HG02884 (cell line): Measurements from ENCODE around the gene RNF130.

Source experiments
- ATAC-seq: cut with Tn5 transposase; IDR thresholded peaks from one replicate; pipeline ENCODE4 v1.9.1; 2021; ENCODE audit warnings: mild to moderate bottlenecking, moderate library complexity; ENCODE audit not compliant: unreplicated experiment

RNF130 gene

DNA sequence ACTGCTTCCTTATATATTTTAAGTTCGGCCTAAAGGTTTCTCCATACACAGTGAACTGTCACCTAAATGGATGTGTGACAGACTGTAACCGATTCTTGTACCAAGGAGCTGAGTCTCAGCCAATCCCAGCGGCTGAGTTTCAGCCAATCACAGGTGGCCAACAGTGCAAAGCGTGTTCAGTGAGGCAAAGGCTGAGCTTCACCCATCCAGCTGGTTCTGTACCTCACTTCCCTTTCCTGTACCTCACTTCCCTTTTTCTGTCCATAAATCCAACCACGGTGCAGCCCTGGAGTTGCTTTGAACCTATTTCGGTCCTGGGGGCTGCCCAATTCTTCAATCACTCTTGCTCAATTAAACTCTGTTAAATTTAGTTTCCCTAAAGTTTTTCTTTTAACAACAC is 148.1 kb downstream of the RNF130 start:
- ATAC-seq, result no peak

DNA sequence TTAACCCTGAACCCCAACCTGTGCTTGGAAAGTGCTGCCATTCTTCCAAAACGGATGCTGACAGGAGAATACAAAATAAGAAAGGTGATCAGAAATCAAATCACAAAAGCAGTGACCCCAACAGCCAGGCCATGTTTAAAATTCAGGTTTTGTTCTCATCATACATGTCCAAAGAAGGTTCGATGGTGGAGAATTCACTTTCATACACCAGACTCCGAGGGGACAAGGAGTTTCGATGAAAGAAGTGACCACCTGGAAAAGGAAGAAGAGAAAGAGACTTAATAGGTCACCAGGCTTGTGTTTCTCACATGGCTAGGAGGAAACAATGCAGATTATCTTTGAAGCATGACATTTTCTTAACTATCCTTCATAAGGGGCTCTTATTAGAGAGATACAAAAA is 151.4 kb downstream of the RNF130 start:
- ATAC-seq, result no peak

DNA sequence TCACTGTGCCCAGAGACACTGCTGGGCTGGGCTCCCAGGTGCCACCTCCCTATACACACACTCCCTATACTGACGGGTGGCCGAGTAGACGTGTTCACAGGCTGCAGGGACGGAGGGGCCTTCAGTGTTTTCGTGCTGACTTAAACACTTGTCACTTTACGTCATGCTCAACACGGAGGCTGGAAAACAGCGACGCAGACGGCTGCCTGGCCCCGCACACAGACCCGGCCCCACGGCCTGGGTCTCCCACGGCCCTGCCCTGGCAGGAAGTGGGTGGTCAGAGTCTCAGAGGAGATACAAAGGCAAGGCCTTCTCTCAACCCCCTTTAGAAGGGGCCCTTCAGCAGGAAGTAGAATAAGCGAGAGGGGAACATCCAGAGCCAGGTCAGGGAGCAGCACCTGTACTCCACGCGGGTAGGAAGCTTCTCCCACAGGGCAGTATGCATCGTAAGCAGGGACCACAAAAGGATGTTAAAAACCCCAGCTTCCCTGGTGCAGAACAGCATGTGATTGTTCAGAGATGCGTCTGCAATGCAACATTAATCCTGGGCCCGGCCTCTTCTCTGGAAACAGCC is 152.0 kb downstream of the RNF130 start:
- no peak for ATAC-seq

DNA sequence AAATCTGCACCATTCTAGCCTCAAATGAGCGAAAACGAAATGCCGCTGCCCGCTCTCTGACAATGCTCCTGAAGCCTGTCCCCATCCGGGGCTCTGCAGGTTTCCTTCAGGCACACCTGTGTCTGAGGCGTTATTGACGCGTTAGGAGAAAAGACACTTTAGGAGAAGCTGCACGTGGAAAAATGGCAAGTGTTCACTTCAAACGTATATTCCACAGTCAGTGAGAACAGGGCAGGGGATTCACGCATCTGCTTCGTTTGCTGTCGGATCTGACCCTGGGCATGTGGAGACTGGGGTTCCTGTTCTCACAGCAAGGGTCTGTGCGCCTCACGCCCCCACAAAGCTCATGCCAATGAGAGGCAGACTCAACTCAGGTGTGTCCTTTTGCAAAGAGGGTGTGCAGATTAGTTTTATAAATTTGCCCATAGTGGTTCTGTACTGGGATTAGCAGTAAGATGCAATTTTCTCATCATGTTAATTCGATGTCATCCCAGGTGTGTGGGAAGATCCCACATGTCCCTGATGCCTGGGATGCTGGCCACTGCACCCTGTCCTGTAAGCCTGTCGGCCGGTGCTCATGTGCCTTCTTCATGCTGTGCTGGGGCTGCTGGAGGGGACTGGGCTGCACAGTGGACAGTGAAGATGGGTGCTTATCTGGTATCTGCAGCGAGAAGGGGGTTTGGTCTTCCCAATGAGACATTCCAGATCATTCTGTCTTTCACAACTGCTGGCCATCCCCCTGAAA is 152.6 kb downstream of the RNF130 start:
- no peak for ATAC-seq

DNA sequence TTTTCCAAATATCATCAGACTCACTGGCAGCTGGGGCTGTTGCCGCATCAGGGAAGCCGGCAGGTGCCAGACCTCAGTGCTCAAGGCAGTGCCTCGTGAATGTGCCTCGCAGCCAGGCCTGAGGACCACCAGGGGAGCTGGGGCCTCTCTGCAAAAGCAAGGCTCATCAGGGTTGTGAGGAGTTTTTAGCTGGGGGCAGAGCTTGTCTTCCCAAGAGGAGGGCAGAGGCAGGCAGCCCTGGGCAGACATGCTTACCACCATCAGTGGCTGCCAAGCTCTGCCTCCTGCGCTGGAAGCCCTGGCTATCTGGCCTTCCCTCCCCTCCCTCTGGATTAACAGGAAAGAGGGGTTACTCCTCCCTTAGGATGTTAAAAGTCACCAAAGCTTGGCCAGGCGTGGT is 155.0 kb downstream of the RNF130 start:
- no peak for ATAC-seq

DNA sequence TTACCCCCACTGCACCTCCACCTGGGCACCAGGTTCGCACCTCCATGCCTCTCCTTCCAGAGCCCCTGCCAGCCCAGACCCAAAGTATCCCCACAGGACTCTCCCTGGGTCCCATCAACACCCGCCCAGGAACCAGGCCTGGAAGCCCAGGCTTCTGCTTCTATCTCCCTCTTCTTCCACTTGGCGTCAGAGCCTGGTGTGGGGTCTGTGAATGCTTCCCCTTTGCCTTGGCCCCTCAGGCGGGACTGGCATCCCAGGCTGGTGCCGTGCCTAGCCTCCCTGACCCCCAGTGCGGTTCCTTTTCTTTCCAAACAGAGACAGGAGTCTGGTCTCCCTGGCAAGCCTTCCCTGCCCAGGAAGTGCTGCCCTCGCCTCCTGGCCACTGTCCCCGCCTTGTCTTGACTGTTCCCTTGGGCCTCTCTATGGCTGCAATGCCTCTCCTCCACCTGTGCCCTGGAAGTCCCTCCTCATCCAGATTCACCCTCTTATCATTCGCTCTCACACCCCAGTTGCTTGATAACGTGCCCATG is 156.1 kb downstream of the RNF130 start:
- no peak for ATAC-seq

DNA sequence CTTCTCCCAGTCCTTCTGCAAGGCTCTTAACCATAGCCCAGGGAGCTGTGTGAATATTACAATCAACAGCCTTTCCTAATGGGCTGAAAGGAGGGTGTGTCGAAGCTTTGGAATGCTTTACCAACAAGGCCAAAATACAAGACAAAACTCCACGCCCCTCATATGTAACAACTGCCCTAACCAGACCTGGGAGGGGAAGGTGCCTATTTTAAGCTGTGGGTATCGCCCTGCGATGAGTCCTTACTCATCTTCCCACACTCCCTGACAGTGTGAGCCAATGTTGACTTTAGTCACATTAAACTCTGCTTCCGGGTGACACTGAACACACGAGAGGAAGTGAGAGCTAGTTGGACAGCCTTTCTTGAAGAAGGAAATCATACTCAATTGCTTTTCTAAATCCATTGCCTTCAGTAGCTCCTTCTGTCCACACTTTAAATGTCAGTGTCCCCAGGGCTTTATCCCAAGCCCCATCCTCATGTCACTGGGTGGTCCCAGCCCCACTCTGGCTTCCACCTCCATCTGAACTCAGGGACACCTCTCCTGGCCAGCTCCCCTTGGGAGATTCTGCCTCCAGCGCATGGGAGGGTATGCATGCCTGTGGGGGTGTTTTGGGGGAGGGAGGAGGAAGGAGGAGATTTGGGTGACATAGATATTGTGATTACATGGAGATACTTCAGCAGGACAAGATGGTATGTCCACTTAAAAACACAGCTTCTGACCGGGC is 157.4 kb downstream of the RNF130 start:
- no peak for ATAC-seq

DNA sequence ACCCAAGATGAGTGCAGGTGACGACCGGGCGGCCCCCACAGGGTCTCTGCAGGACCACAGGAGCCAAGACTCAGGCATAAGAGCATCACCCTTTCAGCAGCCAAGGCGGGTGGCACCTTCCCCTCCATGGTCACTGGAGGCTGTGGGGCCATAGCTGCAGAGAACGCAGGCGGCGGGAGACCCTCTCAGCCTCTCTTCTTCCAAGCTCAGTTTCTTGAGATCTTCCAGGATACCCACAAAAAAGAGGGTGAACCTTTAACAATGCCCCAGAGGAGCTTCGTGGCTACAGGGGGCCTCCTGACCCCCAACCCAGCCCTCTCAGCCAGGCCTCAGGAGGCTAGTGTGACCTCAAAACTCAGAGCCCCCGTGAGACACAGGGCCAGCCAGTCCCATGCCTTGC is 158.1 kb downstream of the RNF130 start:
- no peak for ATAC-seq

DNA sequence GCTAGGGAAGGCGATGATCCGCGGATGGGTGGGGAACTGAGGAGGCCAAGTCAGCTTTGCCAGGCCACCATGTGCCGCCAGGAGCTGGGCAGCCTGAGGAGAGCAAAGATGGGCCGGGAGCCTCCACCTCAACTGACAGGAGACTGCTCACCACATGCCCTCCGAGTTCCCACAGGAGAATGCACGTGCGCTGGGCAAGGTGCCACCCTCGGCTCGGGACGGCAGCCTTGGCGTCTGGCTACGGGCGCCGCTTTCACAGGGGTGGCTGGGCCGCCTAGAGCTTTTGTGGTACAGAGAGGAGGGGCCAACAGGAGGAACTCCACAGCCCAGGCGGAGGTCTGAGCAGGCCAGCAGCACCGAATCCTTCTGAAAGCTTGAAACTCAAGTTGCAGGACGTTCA is 158.6 kb downstream of the RNF130 start:
- no peak for ATAC-seq

DNA sequence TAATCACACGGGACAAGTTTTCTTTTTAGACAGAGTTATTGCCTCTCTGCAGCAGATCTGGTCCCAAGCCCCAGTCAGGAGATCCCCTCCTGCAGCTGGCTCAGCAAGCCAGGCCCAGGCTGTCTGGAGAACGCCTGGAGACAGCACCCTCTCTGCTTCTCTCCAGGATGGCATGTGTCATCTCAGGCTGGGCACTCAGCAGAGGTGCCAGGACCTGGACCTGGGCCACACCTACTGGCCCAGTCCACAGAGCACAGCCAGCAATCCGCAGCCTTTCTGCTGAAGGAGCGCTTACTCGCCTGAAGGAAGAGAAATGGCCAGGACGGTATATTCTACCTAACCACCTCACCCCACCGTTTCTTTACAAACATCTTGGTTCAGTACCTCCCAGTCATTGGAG is 159.2 kb downstream of the RNF130 start:
- no peak for ATAC-seq

DNA sequence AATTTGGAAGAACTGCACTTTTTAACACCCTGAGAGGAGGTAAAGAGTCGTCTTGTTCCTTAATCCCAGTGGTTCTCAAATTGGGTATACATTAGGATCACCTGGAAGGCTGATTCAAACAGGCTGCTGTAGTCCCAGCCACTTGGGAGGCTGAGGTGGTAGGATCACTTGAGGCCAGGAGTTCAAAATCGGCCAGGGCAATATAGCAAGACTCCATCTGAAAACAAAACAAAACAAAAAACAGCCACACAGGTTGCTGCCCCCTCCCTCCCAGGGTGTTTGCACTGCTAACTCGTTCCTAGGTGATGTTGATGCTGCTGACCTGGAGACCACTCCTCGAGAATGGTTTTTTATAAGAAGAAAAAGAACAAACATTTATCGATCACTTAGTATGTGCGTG is 162.3 kb downstream of the RNF130 start:
- ATAC-seq, result no peak

DNA sequence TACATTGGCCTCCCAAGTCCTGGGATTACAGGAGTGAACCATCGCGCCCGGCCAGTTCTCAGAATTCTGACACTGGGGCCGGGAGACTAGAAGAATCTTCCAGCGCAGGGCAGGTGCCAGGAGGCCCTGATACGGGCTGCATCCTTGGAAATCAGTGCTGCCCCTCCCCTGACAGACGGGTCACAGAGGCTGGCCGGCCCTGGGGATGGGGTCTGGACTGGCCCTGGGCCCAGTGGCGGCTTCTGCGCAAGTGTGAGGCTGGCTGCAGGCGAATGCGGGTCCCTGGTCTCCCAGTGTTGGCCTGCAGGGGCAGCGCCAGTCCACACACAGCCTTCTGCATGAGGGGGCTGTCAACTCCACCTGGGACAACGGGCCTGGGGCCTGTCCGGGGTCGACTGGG is 163.0 kb downstream of the RNF130 start:
- ATAC-seq, result no peak

DNA sequence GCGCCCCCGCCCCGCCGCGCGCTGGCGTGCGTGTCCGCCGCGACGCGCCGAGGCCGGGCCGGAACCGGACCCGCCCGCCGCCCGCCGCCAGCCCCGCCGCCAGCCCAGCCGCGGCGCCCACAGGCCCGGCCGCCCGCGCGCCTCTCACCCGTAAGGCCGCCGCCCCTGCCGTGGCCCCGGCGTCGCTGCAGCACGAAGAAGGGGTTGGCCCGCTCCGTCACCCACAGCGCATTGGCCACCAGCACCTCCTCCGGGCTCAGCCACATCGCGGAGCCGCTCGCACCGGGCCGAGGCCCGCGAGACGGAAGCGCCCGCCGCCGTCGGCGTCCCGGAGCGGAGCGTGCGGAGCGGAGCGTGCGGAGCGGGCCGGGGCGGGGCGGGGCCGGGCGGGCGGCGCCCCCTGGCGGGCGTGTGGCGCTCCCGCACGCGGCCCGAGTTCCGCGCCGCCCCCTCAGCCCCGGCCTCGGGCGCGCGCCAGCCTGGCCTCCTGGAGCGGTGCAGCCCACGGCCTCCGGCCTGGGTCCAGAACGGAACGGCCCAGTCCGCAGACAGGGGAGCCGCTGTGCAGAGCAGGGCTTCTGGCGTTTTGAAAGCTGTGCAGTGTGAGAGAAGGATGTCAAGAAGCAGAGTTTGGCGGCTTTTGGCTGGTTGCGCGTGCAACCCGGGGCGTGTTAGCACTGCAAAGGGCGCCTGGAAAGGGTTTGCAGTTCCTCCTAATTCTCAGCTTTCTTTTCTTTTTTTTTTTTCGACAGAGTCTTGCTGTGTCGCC is 163.8 kb downstream of the RNF130 start, which contains the start of gene TBC1D9B:
TSS of gene TBC1D9B (minus strand) at position 342 of the 769 bp plus-strand sequence. CDS start at position 266, 76 bp downstream.
- peak; percentile 89 for ATAC-seq

DNA sequence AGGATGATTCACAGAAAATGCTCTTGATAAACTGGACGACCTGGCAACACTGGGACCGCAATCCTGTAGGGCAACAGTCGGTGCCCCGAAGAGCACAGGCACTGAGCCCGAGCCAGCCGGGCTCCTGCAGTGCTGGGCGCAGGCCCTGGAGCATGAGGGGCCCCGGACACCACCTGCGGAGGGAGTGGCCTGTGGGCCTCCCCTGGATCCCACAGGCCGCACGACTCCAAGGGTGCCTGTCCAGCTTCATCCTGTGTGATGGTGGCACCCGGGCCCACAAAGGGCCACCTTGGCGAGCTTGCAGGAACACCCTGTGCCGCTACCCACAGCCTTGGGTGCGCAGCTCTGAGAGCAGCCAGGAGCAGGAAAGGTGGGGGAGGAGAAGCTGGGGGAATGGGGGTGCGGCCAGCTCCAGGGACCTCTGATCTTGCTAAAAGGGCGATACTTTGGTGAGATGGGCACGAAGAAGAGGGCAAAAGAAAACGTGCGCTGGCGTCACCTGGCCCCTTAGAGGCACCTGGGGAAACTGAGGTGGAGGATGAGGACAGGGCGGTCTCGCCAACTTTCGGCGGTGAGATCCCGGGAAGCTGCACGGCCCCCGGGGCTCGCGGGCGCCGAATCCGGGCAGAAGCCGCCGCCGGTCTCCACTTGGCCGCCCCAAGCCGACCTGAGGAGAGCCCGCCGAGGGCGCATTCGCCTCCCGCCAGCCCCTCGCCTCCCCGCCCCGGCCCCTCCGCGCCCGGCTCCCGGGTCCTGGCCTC is 164.6 kb downstream of the RNF130 start:
- no peak for ATAC-seq

DNA sequence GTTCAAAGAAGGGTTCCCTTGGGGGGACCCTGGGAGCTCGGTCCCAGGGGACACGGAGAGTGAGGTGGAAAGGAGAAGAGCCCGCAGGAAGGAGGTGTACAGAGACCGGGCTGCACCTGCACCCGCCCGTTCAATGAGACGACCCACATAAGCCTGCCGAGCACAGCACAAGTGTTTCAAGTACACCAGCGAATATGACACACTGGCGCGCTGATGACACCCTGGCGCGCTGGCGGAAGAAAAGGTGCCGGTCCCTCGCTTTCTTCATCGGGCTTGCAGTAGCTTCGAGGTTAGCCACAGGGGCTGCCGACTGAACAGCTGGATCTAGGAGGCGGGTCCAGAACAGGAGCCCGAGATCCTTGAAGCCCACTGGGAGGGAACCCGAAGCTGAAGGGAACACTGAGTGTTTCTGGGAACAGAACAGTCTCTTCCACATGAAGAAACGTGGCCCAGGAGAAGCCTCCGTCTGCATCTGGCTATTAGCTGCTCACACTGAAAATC is 165.2 kb downstream of the RNF130 start:
- no peak for ATAC-seq

DNA sequence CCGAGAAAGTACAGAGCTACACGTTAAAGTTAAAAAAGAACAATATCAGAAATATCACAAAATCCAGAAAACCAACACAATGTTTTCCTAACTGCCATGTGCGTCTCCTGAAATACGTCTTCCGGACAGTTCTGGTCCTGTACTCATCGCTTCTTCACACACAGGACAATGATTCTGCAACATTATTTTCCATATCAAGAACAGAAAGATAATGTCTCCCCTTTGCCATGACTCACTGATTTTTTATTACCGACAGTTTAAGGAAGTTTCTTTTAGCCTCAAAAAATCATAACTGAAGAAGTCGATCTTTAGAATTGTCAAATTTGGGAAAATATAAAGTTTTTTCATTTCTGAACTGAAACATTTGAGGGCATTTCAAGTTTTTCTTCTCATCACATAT is 166.4 kb downstream of the RNF130 start:
- ATAC-seq, result no peak
